Activated T-cell treated with anti-CD3 and anti-CD28 coated beads for 24 hours (primary cell): ENCODE data around the gene ERICH6B.

ENCODE experiments used
- DNase-seq: peaks from one replicate; pipeline ENCODE4 v3.0.0-alpha.2; 2020; ENCODE audit warnings: low read depth

The ERICH6B gene

GRCh38 chr13:45496942-45497341 is 118.6 kb downstream of the ERICH6B start:
- no peak for DNase-seq

GRCh38 chr13:45492538-45492937 is 123.0 kb downstream of the ERICH6B start:
- no peak for DNase-seq
